ENCODE data around the gene KREMEN1. TPM values are rescaled to one million over a fixed set of nuclear protein-coding genes. Genes with fewer than 3 reads are reported as not detected.

KREMEN1 gene
- polyA plus RNA-seq, 1 donor, result 26.3 TPM

- no CpG with 5 or more reads among the region's 11 CpGs for WGBS (ENCODE audit: insufficient coverage, low lambda C conversion rate)
- Histone ChIP-seq H3K4me3 (ENCODE audit: low read length) (peak overlapping the region; percentile 96), H3K27ac (ENCODE audit: low read length) (peak overlapping the region; percentile 74), H3K27me3 (ENCODE audit: control insufficient read depth, insufficient read depth, low read length) (no peaks in the 10 kb centered on the region), H3K4me1 (ENCODE audit: control insufficient read depth, insufficient read depth, low read length) (peaks cover 30% of the 10 kb centered on the region), H3K9me3 (ENCODE audit: control insufficient read depth, low read depth, low read length) (no peaks in the 10 kb centered on the region), H3K36me3 (ENCODE audit: control insufficient read depth, insufficient read depth, low read length) (peaks cover 6% of the 10 kb centered on the region)
- peak in 1 of 2 donors; percentile 43 for DNase-seq
Measured at GRCh38 chr22:29207562-29208501, 135.0 kb downstream of the KREMEN1 start.

DNA sequence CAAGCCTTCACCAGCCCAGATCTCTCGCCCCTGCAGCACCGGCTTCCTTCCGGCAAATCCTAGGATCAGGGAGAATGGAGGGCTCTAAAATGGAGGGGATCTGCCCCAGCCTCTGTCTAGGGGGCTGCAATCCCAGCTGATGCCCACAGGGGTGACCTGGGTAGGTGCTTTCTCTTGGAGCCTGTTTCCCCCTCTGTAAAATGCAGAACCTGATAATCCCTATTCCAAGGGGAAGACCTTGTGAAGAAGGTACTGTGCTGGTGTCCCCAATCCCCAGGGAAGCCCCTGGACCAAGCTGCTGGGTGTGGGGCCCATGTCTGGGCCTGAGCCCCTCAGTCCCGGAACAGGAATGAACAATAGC, 135.6 kb downstream of the KREMEN1 start:
- H3K27ac ChIP-seq (ENCODE audit: low read length), result peak overlapping the region; percentile 74
- H3K36me3 ChIP-seq (ENCODE audit: control insufficient read depth, insufficient read depth, low read length), result peaks cover 11% of the 10 kb centered on the region
- H3K4me3 ChIP-seq (ENCODE audit: low read length), result peak overlapping the region; percentile 23
- no peaks in the 10 kb centered on the region for H3K9me3 ChIP-seq (ENCODE audit: control insufficient read depth, low read depth, low read length)
- DNase-seq, result no peak
- H3K4me1 ChIP-seq (ENCODE audit: control insufficient read depth, insufficient read depth, low read length), result peaks cover 30% of the 10 kb centered on the region
- no peaks in the 10 kb centered on the region for H3K27me3 ChIP-seq (ENCODE audit: control insufficient read depth, insufficient read depth, low read length)
- WGBS (ENCODE audit: insufficient coverage, low lambda C conversion rate), result no CpG with 5 or more reads among the region's 4 CpGs

- peak overlapping the region; percentile 36 for H3K4me3 ChIP-seq (ENCODE audit: low read length)
- H3K27me3 ChIP-seq (ENCODE audit: control insufficient read depth, insufficient read depth, low read length), result no peaks in the 10 kb centered on the region
- peaks cover 30% of the 10 kb centered on the region for H3K4me1 ChIP-seq (ENCODE audit: control insufficient read depth, insufficient read depth, low read length)
- peaks cover 16% of the 10 kb centered on the region for H3K36me3 ChIP-seq (ENCODE audit: control insufficient read depth, insufficient read depth, low read length)
- H3K27ac ChIP-seq (ENCODE audit: low read length), result peak overlapping the region; percentile 74
- no peaks in the 10 kb centered on the region for H3K9me3 ChIP-seq (ENCODE audit: control insufficient read depth, low read depth, low read length)
- DNase-seq, result peak; percentile 94 to 98
- no CpG with 5 or more reads among the region's 17 CpGs for WGBS (ENCODE audit: insufficient coverage, low lambda C conversion rate)
Measured at GRCh38 chr22:29208879-29209623, 136.2 kb downstream of the KREMEN1 start.

DNA sequence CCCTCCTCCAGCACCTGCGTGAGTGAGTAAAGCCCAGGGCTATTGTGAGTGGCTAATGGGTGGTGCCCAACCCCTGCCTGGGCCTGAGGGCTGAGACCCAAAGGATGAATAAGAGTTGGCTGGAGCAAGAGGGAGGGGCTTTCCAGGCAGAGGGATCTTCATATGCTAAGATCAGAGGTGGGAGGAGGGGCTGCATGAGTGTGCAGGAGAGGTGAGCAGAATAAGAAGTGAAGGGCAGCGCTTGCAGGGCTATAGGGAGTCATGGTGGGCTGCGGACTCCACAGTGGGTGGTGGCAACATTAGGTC, 136.7 kb downstream of the KREMEN1 start:
- no peaks in the 10 kb centered on the region for H3K9me3 ChIP-seq (ENCODE audit: control insufficient read depth, low read depth, low read length)
- H3K27me3 ChIP-seq (ENCODE audit: control insufficient read depth, insufficient read depth, low read length), result no peaks in the 10 kb centered on the region
- peak overlapping the region; percentile 66 for H3K27ac ChIP-seq (ENCODE audit: low read length)
- no peak for DNase-seq
- H3K4me1 ChIP-seq (ENCODE audit: control insufficient read depth, insufficient read depth, low read length), result peaks cover 30% of the 10 kb centered on the region
- H3K36me3 ChIP-seq (ENCODE audit: control insufficient read depth, insufficient read depth, low read length), result peaks cover 19% of the 10 kb centered on the region
- WGBS (ENCODE audit: insufficient coverage, low lambda C conversion rate), result no CpG with 5 or more reads among the region's 3 CpGs
- H3K4me3 ChIP-seq (ENCODE audit: low read length), result peak overlapping the region; percentile 36

GRCh38 chr22:29211066-29211465, 138.2 kb downstream of the KREMEN1 start:
- H3K27ac ChIP-seq (ENCODE audit: low read length), result no peak overlapping the region
- H3K4me1 ChIP-seq (ENCODE audit: control insufficient read depth, insufficient read depth, low read length), result peaks cover 26% of the 10 kb centered on the region
- H3K36me3 ChIP-seq (ENCODE audit: control insufficient read depth, insufficient read depth, low read length), result peaks cover 32% of the 10 kb centered on the region
- no peak for DNase-seq
- no peaks in the 10 kb centered on the region for H3K9me3 ChIP-seq (ENCODE audit: control insufficient read depth, low read depth, low read length)
- no CpG with 5 or more reads among the region's 11 CpGs for WGBS (ENCODE audit: insufficient coverage, low lambda C conversion rate)
- no peaks in the 10 kb centered on the region for H3K27me3 ChIP-seq (ENCODE audit: control insufficient read depth, insufficient read depth, low read length)
- no peak overlapping the region for H3K4me3 ChIP-seq (ENCODE audit: low read length)

GRCh38 chr22:29211466-29211865, 138.6 kb downstream of the KREMEN1 start:
- no peak for DNase-seq
- WGBS (ENCODE audit: insufficient coverage, low lambda C conversion rate), result 95% methylated on average over 4 of the region's 9 CpGs
- no peaks in the 10 kb centered on the region for H3K27me3 ChIP-seq (ENCODE audit: control insufficient read depth, insufficient read depth, low read length)
- no peaks in the 10 kb centered on the region for H3K9me3 ChIP-seq (ENCODE audit: control insufficient read depth, low read depth, low read length)
- peaks cover 26% of the 10 kb centered on the region for H3K4me1 ChIP-seq (ENCODE audit: control insufficient read depth, insufficient read depth, low read length)
- no peak overlapping the region for H3K27ac ChIP-seq (ENCODE audit: low read length)
- H3K36me3 ChIP-seq (ENCODE audit: control insufficient read depth, insufficient read depth, low read length), result peaks cover 36% of the 10 kb centered on the region
- no peak overlapping the region for H3K4me3 ChIP-seq (ENCODE audit: low read length)

DNA sequence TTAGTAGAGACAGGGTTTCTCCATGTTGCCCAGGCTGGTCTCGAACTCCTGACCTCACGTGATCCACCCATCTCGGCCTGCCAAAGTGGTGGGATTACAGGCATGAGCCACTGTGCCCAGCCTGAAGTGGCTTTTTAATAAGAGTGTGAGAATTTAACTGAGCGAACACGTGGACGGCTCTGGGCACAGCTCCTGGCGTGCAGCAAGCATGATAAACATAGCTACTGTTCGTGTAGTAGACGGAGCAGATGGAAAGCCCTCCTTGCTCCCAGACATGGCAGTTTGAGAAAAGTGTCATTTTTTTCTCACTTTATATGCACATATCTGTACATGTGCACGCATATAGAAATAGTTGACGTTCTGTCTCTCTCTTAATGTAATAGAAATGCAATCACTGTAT, 139.9 kb downstream of the KREMEN1 start:
- H3K27ac ChIP-seq (ENCODE audit: low read length), result no peak overlapping the region
- no peak for DNase-seq
- WGBS (ENCODE audit: insufficient coverage, low lambda C conversion rate), result no CpG with 5 or more reads among the region's 11 CpGs
- no peaks in the 10 kb centered on the region for H3K27me3 ChIP-seq (ENCODE audit: control insufficient read depth, insufficient read depth, low read length)
- H3K36me3 ChIP-seq (ENCODE audit: control insufficient read depth, insufficient read depth, low read length), result peaks cover 48% of the 10 kb centered on the region
- H3K4me3 ChIP-seq (ENCODE audit: low read length), result no peak overlapping the region
- H3K4me1 ChIP-seq (ENCODE audit: control insufficient read depth, insufficient read depth, low read length), result peaks cover 22% of the 10 kb centered on the region
- no peaks in the 10 kb centered on the region for H3K9me3 ChIP-seq (ENCODE audit: control insufficient read depth, low read depth, low read length)

DNA sequence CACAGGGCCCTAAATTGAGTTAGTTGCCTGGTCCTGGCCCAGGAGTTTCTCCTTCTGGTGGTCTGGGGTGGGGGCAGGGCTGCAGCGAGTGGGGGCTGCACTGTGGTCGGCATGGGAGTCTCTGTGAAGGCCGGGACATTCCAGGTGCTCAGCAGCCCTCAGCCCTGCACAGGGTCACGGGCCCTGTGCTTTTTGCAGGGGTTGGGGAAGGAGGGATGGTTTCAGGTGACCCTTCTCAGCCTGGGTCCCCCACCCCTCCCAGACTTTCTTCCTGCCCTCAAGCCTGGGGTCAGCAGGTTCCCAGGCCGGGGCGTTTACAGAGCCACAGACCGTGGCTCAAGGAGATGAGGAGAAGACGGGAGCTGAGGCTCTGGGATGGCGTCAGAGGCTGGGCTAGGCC, 140.7 kb downstream of the KREMEN1 start:
- no peak for DNase-seq

GRCh38 chr22:29214232-29214631, 141.4 kb downstream of the KREMEN1 start:
- H3K4me1 ChIP-seq (ENCODE audit: control insufficient read depth, insufficient read depth, low read length), result peaks cover 8% of the 10 kb centered on the region
- no peak for DNase-seq
- H3K27me3 ChIP-seq (ENCODE audit: control insufficient read depth, insufficient read depth, low read length), result no peaks in the 10 kb centered on the region
- H3K4me3 ChIP-seq (ENCODE audit: low read length), result no peak overlapping the region
- H3K9me3 ChIP-seq (ENCODE audit: control insufficient read depth, low read depth, low read length), result no peaks in the 10 kb centered on the region
- H3K36me3 ChIP-seq (ENCODE audit: control insufficient read depth, insufficient read depth, low read length), result peaks cover 62% of the 10 kb centered on the region
- no CpG with 5 or more reads among the region's 6 CpGs for WGBS (ENCODE audit: insufficient coverage, low lambda C conversion rate)
- no peak overlapping the region for H3K27ac ChIP-seq (ENCODE audit: low read length)

More for the DNA sequence above, 140.7 kb downstream of the KREMEN1 start:
- Histone ChIP-seq H3K4me3 (ENCODE audit: low read length) (no peak overlapping the region), H3K9me3 (ENCODE audit: control insufficient read depth, low read depth, low read length) (no peaks in the 10 kb centered on the region), H3K4me1 (ENCODE audit: control insufficient read depth, insufficient read depth, low read length) (peaks cover 15% of the 10 kb centered on the region), H3K27ac (ENCODE audit: low read length) (no peak overlapping the region), H3K36me3 (ENCODE audit: control insufficient read depth, insufficient read depth, low read length) (peaks cover 55% of the 10 kb centered on the region), H3K27me3 (ENCODE audit: control insufficient read depth, insufficient read depth, low read length) (no peaks in the 10 kb centered on the region)
- WGBS (ENCODE audit: insufficient coverage, low lambda C conversion rate), result no CpG with 5 or more reads among the region's 9 CpGs

DNA sequence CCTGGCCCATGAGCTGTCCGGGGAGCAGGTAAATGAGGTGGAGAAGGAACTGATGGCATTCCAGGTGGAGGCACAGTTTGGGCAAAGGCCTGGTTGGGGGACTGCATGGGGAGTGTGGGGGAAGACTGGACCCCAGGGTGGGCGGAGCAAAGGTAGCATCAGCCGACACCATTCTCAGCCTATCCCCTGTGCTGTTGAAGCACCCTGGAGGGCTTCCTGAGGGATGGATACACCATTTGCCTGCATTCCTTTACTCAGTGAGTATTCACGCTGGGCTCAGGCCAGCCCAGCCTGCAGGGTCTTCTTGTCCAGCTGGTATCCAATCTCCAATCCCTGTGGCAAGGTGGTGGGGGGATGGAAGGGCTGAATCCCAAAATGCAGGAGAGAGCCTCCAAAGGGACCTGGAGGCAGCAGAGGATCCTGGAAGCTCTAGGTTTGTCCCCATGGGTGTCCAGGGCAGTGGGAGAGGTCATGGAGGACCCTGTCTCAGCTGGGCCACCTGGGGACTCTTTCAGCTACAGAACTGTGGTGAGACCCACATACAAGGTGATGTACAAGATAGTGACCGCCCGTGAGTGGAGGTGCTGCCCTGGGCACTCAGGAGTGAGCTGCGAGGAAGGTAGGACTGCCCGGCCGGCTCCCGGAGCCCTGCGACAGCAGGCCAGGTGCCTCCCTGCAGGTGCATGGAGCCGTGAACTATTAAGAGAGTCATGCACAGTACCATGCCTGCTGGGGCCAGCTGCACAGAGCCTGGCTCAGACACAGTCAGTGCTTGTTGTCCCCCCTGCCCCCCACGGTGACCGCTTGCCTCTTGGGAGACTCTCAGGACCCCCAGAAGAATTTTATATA, 142.4 kb downstream of the KREMEN1 start:
- no peak for DNase-seq
- Histone ChIP-seq H3K9me3 (ENCODE audit: control insufficient read depth, low read depth, low read length) (no peaks in the 10 kb centered on the region), H3K4me3 (ENCODE audit: low read length) (no peak overlapping the region), H3K36me3 (ENCODE audit: control insufficient read depth, insufficient read depth, low read length) (peaks cover 69% of the 10 kb centered on the region), H3K27me3 (ENCODE audit: control insufficient read depth, insufficient read depth, low read length) (no peaks in the 10 kb centered on the region), H3K27ac (ENCODE audit: low read length) (no peak overlapping the region), H3K4me1 (ENCODE audit: control insufficient read depth, insufficient read depth, low read length) (no peaks in the 10 kb centered on the region)
- 100% methylated on average over 1 of the region's 14 CpGs for whole genome bisulfite sequencing (ENCODE audit: insufficient coverage, low lambda C conversion rate)
